CD4-positive, alpha-beta T cell (primary cell): ENCODE results near the gene TVP23A. TPM values are rescaled to one million over a fixed set of nuclear protein-coding genes. Genes with fewer than 3 reads are reported as not detected.
"Not testable (repeated sequence)": the region's sequence is repeated elsewhere in the genome, so short reads cannot be mapped to it uniquely, and the experiment has no call there.

Experiments used
- ATAC-seq: fragments of 200-7000 bp; cut with Tn5 transposase; one replicate; pipeline ENCODE4 v1.10.0; 2022; ENCODE audit warnings: mild to moderate bottlenecking; ENCODE audit not compliant: poor library complexity
- CTCF ChIA-PET: fragments of 350-600 bp; sonication (Branson Sonifier 250); formaldehyde crosslinking; loops from one replicate; lab custom pipeline; 2021; ENCODE audit warnings: antibody characterized with exemption, inconsistent platforms; lab: Charles Lee
- POLR2A ChIA-PET: fragments of 350-600 bp; sonication (Branson Sonifier 250); formaldehyde crosslinking; loops from one replicate; lab custom pipeline; 2021; ENCODE audit warnings: antibody characterized with exemption, inconsistent platforms; lab: Charles Lee
- DNase-seq, 14 experiments: peaks; one replicate each; pipeline ENCODE4 v3.0.0-alpha.2; 2013 to 2020; ENCODE audit warnings: mixed read lengths in 2 of 14
- H3K27ac ChIP-seq, 2 donors: one replicate each; pipeline versions ENCODE4 v1.5.1 to v1.7.0; 2013; ENCODE audit warnings: low read length in 2 of 2, low read depth in 1 of 2, mild to moderate bottlenecking in 1 of 2
- H3K27me3 ChIP-seq, 2 experiments: 1 replicate in 1 of 2; 2 replicates in 1 of 2; pipeline versions ENCODE4 v1.6.1 to v1.7.0; 2013; ENCODE audit warnings: low read length in 2 of 2, control low read depth in 1 of 2, mild to moderate bottlenecking in 1 of 2, moderate library complexity in 1 of 2; ENCODE audit not compliant: insufficient read depth in 2 of 2, control insufficient read depth in 1 of 2
- H3K36me3 ChIP-seq: one replicate; pipeline ENCODE4 v1.6.1; 2013; ENCODE audit warnings: low read length, control low read depth; ENCODE audit not compliant: insufficient read depth
- H3K4me1 ChIP-seq: one replicate; pipeline ENCODE4 v1.6.1; 2013; ENCODE audit warnings: low read length, control low read depth; ENCODE audit not compliant: insufficient read depth
- H3K4me3 ChIP-seq: one replicate; pipeline ENCODE4 v1.5.1; 2013; ENCODE audit warnings: mild to moderate bottlenecking, low read length, moderate library complexity
- H3K9me3 ChIP-seq, 2 experiments: 1 replicate in 1 of 2; 2 replicates in 1 of 2; pipeline versions ENCODE4 v1.6.1 to v1.7.0; 2013; ENCODE audit warnings: low read length in 2 of 2, mild to moderate bottlenecking in 2 of 2, control low read depth in 1 of 2, moderate library complexity in 1 of 2; ENCODE audit not compliant: control insufficient read depth in 1 of 2, insufficient read depth in 1 of 2
- H3K27ac Mint-ChIP-seq: one replicate; pipeline ENCODE4 v1.8.0; 2020; ENCODE audit warnings: mixed read lengths
- H3K27me3 Mint-ChIP-seq: one replicate; pipeline ENCODE4 v1.8.0; 2021; ENCODE audit warnings: mixed read lengths
- H3K36me3 Mint-ChIP-seq: one replicate; pipeline ENCODE4 v1.8.0; 2021; ENCODE audit warnings: low read depth, mixed read lengths
- H3K4me1 Mint-ChIP-seq: one replicate; pipeline ENCODE4 v1.8.0; 2021; ENCODE audit warnings: low read depth, mixed read lengths
- H3K4me3 Mint-ChIP-seq: one replicate; pipeline ENCODE4 v1.8.0; 2020; ENCODE audit warnings: mild to moderate bottlenecking, mixed read lengths
- H3K9me3 Mint-ChIP-seq: one replicate; pipeline ENCODE4 v1.8.0; 2020; ENCODE audit warnings: mixed read lengths
- CTCF ChIP-seq: fragments of 200-600 bp; IDR thresholded peaks from one replicate; pipeline ENCODE4 v1.8.0; 2022; ENCODE audit warnings: antibody characterized with exemption, mild to moderate bottlenecking
- intact Hi-C, 2 experiments: fragments of 100-400 bp; cut with DNase I in 1 of 2; cut with micrococcal nuclease in 1 of 2; formaldehyde crosslinking; loops; one replicate each; pipeline versions ENCODE4 v1.15.1 to v1.9.0; 2023 to 2025; cut with DNase I, micrococcal nuclease
- total RNA-seq, 174 experiments: library from RNA in 2 of 174; stranded (reverse) in 2 of 174; gene quantifications; one replicate each; pipeline ENCODE4 v1.2.3 and lab custom pipeline; 2021 to 2026

The TVP23A gene
- total RNA-seq, 2 experiments from 2014 or later: not detected

- peaks cover 6% of the 10 kb centered on the region for H3K36me3 ChIP-seq
- intact Hi-C loops: loop anchor here (5.0 to 10.0 kb wide), 4 partner anchors 202 to 1878 kb away; partner anchors contain the start of genes ATF7IP2 (in 1 of the 2), CARHSP1 (in 1 of the 2), CLEC16A (in 1 of the 2) and DEXI (in 1 of the 2)
- no peak for ATAC-seq
- H3K4me3 ChIP-seq: peak overlapping the region; percentile 88
- Mint-ChIP-seq H3K4me3 (peak overlapping the region; percentile 93), H3K4me1 (peaks cover 29% of the 10 kb centered on the region), H3K27me3 (no peaks in the 10 kb centered on the region), H3K9me3 (no peaks in the 10 kb centered on the region), H3K27ac (peak overlapping the region; percentile 97), H3K36me3 (peaks cover 42% of the 10 kb centered on the region)
- ChIA-PET POLR2A (interaction anchor here (1.0 to 1.7 kb wide), 6 partner anchors 7 to 1652 kb away, joined by 3 to 16 read pairs (median 4); partner anchors contain the start of genes ATF7IP2, DEXI and HAPSTR1), CTCF (no interaction called here)
- H3K4me1 ChIP-seq: peaks cover 27% of the 10 kb centered on the region
- peak in 1 of 14 experiments; percentile 11 for DNase-seq
- H3K27me3 ChIP-seq: no peaks in the 10 kb centered on the region
- no peak for TF ChIP-seq CTCF
- peak overlapping the region; percentile 95 to 99 for H3K27ac ChIP-seq
- no peaks in the 10 kb centered on the region for H3K9me3 ChIP-seq
Observed at GRCh38 chr16:10743227-10743609, 75.4 kb downstream of the TVP23A start.

DNA sequence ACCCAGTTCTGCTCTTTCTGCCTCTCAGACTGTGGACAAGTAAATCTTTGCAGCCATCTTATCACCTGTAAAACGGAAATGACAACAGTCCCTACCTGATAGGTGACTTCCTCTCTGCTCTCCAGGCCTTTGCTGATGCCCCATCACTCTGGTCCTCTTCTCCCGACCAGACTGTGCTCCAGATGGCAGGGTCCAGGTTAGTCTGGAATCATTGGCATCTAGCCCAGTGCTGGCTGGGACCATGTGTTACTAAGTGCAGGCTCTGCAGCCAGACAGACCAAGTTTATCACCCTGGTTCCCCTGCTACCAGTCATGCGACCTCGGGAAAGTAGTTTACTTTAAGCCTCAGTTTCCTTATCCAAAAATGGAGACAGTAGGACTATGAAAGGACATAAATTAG, 76.8 kb downstream of the TVP23A start:
- H3K27me3 ChIP-seq: no peaks in the 10 kb centered on the region
- Mint-ChIP-seq H3K27me3 (no peaks in the 10 kb centered on the region), H3K4me1 (peaks cover 35% of the 10 kb centered on the region), H3K27ac (no peak overlapping the region), H3K4me3 (peak overlapping the region; percentile 23), H3K9me3 (no peaks in the 10 kb centered on the region), H3K36me3 (peaks cover 28% of the 10 kb centered on the region)
- POLR2A ChIA-PET: no interaction called here
- no peak for TF ChIP-seq CTCF
- H3K4me3 ChIP-seq: no peak overlapping the region
- no peak overlapping the region for H3K27ac ChIP-seq
- CTCF ChIA-PET: no interaction called here
- ATAC-seq: no peak
- peaks cover 36% of the 10 kb centered on the region for H3K4me1 ChIP-seq
- no peaks in the 10 kb centered on the region for H3K36me3 ChIP-seq
- intact Hi-C loops: loop anchor here (2.0 to 10.0 kb wide), 5 partner anchors 203 to 1947 kb away; partner anchors contain the start of genes ATF7IP2 (in 1 of the 2), CARHSP1 (in 1 of the 2), CLEC16A (in 1 of the 2) and DEXI (in 1 of the 2)
- DNase-seq: no peak
- no peaks in the 10 kb centered on the region for H3K9me3 ChIP-seq

- H3K4me3 ChIP-seq, CTCF ChIA-PET, H3K9me3 ChIP-seq, POLR2A ChIA-PET, H3K36me3 ChIP-seq, H3K27ac ChIP-seq, H3K9me3 Mint-ChIP-seq, ATAC-seq, H3K27me3 ChIP-seq, H3K4me3 Mint-ChIP-seq, H3K27ac Mint-ChIP-seq, H3K27me3 Mint-ChIP-seq, DNase-seq: not testable (repeated sequence)
- intact Hi-C loops: loop anchor here (2.0 to 10.0 kb wide), 5 partner anchors 204 to 1946 kb away; partner anchors contain the start of genes ATF7IP2 (in 1 of the 2), CARHSP1 (in 1 of the 2), CLEC16A (in 1 of the 2) and DEXI (in 1 of the 2)
- peaks cover 22% of the 10 kb centered on the region for H3K36me3 Mint-ChIP-seq
- peaks cover 36% of the 10 kb centered on the region for H3K4me1 ChIP-seq
- peaks cover 35% of the 10 kb centered on the region for H3K4me1 Mint-ChIP-seq
Observed at GRCh38 chr16:10741249-10741648, 77.3 kb downstream of the TVP23A start.
